Peyer's patch (tissue), 4 donors: Measurements from ENCODE around the gene PNLIPRP2.

Experiments
- POLR2A ChIP-seq, 2 donors: fragments of 450-650 bp; IDR thresholded peaks; one replicate each; pipeline ENCODE4 v1.5.1; 2017; ENCODE audit warnings: antibody characterized with exemption in 2 of 2, mild to moderate bottlenecking in 2 of 2, moderate library complexity in 2 of 2
- TF ChIP-seq, protein P1 (sequence below), 6 experiments: fragments of 450-650 bp in 4 of 6; fragments of 200-600 bp in 2 of 6; sonication (generic) in 1 of 6; IDR thresholded peaks; one replicate each; pipeline ENCODE4 v1.5.1; 2017 to 2019; ENCODE audit warnings: antibody characterized with exemption in 6 of 6, mild to moderate bottlenecking in 3 of 6, moderate library complexity in 1 of 6

DNA sequence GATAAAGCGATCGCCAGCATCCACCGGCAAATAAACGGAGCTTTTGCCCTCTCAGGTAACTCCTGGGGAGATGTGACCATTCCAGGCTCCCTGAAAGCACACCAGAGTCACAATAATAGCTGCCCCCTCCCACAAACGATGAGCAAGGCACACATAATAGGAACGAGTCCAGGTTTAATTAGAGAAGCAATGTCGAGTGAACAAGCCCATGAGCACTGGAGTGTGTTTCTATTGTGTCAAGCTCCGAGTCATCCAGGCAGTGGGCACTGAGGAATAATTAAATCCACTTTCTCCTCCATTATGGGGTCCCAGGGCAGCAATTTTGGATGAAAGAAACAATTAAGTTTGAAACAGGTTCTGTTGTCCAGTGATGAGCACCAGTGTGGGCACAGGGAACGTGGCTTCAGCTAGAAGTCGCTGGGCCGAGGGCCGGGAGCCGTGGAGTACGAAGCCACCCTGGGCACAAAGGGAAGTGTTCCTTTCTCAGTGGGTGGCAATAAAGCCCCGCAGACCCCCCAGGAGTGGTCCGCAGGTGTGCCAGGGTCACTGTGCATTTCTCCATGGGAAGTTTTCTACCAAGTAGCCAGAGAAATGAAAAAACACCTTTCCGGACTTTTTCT is 12.0 kb downstream of the PNLIPRP2 start:
- TF ChIP-seq, protein P1, sequence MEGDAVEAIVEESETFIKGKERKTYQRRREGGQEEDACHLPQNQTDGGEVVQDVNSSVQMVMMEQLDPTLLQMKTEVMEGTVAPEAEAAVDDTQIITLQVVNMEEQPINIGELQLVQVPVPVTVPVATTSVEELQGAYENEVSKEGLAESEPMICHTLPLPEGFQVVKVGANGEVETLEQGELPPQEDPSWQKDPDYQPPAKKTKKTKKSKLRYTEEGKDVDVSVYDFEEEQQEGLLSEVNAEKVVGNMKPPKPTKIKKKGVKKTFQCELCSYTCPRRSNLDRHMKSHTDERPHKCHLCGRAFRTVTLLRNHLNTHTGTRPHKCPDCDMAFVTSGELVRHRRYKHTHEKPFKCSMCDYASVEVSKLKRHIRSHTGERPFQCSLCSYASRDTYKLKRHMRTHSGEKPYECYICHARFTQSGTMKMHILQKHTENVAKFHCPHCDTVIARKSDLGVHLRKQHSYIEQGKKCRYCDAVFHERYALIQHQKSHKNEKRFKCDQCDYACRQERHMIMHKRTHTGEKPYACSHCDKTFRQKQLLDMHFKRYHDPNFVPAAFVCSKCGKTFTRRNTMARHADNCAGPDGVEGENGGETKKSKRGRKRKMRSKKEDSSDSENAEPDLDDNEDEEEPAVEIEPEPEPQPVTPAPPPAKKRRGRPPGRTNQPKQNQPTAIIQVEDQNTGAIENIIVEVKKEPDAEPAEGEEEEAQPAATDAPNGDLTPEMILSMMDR (IDR thresholded peaks at IDR 0.05), result no peak
- TF ChIP-seq POLR2A (IDR thresholded peaks at IDR 0.05), result no peak
